Caco-2 (cell line): ENCODE measurements around the gene COG7. TPM values are rescaled to one million over a fixed set of nuclear protein-coding genes. Genes with fewer than 3 reads are reported as not detected.

ENCODE experiments used
- BruUV-seq: library from RNA; stranded (reverse); fragments of 400-500 nt; replicated peaks from 2 replicates; lab custom pipeline; 2021; lab: Mats Ljungman, UMichigan
- CTCF ChIA-PET: fragments of 300-600 bp; sonication (Branson Sonifier 250); formaldehyde crosslinking; loops from one replicate; lab custom pipeline; 2022; ENCODE audit warnings: antibody characterized with exemption; lab: Charles Lee
- POLR2A ChIA-PET: fragments of 300-600 bp; sonication (Branson Sonifier 250); formaldehyde crosslinking; loops from one replicate; lab custom pipeline; 2022; ENCODE audit warnings: antibody characterized with exemption; lab: Charles Lee
- DNase-seq, 2 experiments: peaks; one replicate each; pipeline versions ENCODE4 v3.0.0 to v3.0.0-alpha.2; 2020 to 2022
- H3K27me3 ChIP-seq: replicated peaks from 2 replicates; pipeline ENCODE4 v1.6.0; 2011; ENCODE audit warnings: low read length; ENCODE audit not compliant: control insufficient read depth, insufficient read depth
- H3K36me3 ChIP-seq: 2 replicates; pipeline ENCODE4 v1.5.1; 2011; ENCODE audit warnings: low read length; ENCODE audit not compliant: control insufficient read depth, insufficient read depth
- H3K4me1 ChIP-seq: fragments of 250-450 bp; sonication (Bioruptor Pico); 2 replicates; pipeline ENCODE4 v1.5.1; 2020; ENCODE audit warnings: mild to moderate bottlenecking
- H3K4me3 ChIP-seq: 2 replicates; pipeline ENCODE4 v1.5.1; 2011; ENCODE audit warnings: low read depth, mild to moderate bottlenecking, control low read depth, low read length
- H3K9me3 ChIP-seq: fragments of 250-450 bp; sonication (Bioruptor Pico); 2 replicates; pipeline ENCODE4 v1.5.1; 2020; ENCODE audit warnings: mild to moderate bottlenecking, moderate library complexity
- H3K27ac Mint-ChIP-seq: one replicate; pipeline ENCODE4 v1.8.0; 2022; ENCODE audit warnings: mixed read lengths; ENCODE audit not compliant: unreplicated experiment
- H3K27me3 Mint-ChIP-seq: one replicate; pipeline ENCODE4 v1.8.0; 2022; ENCODE audit warnings: mixed read lengths; ENCODE audit not compliant: insufficient read depth, unreplicated experiment
- H3K36me3 Mint-ChIP-seq: one replicate; pipeline ENCODE4 v1.8.0; 2022; ENCODE audit warnings: mild to moderate bottlenecking, mixed read lengths; ENCODE audit not compliant: insufficient read depth, unreplicated experiment
- H3K4me1 Mint-ChIP-seq: one replicate; pipeline ENCODE4 v1.8.0; 2022; ENCODE audit warnings: low read depth, mixed read lengths; ENCODE audit not compliant: unreplicated experiment
- H3K4me3 Mint-ChIP-seq: one replicate; pipeline ENCODE4 v1.8.0; 2022; ENCODE audit warnings: mild to moderate bottlenecking, moderate library complexity, mixed read lengths; ENCODE audit not compliant: unreplicated experiment
- H3K9me3 Mint-ChIP-seq: one replicate; pipeline ENCODE4 v1.8.0; 2022; ENCODE audit warnings: mixed read lengths; ENCODE audit not compliant: unreplicated experiment
- CTCF ChIP-seq, 2 experiments: fragments of 200-600 bp in 1 of 2; IDR thresholded peaks; 1 replicate in 1 of 2; 2 replicates in 1 of 2; pipeline versions ENCODE4 v1.5.1 to v1.8.0; 2011 to 2022; ENCODE audit warnings: antibody characterized with exemption in 1 of 2, control low read depth in 1 of 2, inconsistent platforms in 1 of 2, low read depth in 1 of 2, low read length in 1 of 2, mild to moderate bottlenecking in 1 of 2, moderate library complexity in 1 of 2; ENCODE audit not compliant: insufficient read depth in 1 of 2, severe bottlenecking in 1 of 2, unreplicated experiment in 1 of 2
- intact Hi-C: fragments of 100-400 bp; cut with micrococcal nuclease; formaldehyde crosslinking; loops from one replicate; pipeline ENCODE4 v1.10.0; 2022; ENCODE audit not compliant: unreplicated experiment
- total RNA-seq: library from RNA; stranded (reverse); gene quantifications from 2 replicates; pipeline ENCODE4 v1.2.3, GENCODE V29; 2022

The COG7 gene
- total RNA-seq, 1 experiment from 2014 or later, result 12.4 TPM

GRCh38 chr16:23491490-23492391 lies 38.8 kb upstream of the COG7 start:
- Mint-ChIP-seq H3K9me3 (no peaks in the 10 kb centered on the region), H3K36me3 (peaks cover 61% of the 10 kb centered on the region), H3K27me3 (no peaks in the 10 kb centered on the region), H3K4me3 (no peak overlapping the region), H3K27ac (no peak overlapping the region), H3K4me1 (no peaks in the 10 kb centered on the region)
- no peaks in the 10 kb centered on the region for H3K27me3 ChIP-seq
- H3K4me3 ChIP-seq, result no peak overlapping the region
- no peaks in the 10 kb centered on the region for H3K9me3 ChIP-seq
- no peak for DNase-seq
- ChIA-PET CTCF (interaction anchor here (0.7 kb wide), 1 partner anchor 13 kb away, joined by 6 read pairs; no protein-coding TSS in a partner anchor), POLR2A (no interaction called here)
- no peak for TF ChIP-seq CTCF (IDR thresholded peaks at IDR 0.05; ENCODE audit: insufficient read depth in 1 of 2, low read depth in 1 of 2, low read length in 1 of 2, severe bottlenecking in 1 of 2, unreplicated experiment in 1 of 2)
- intact Hi-C loops, result no loop called here
- no TSS peak for BruUV-seq
- peaks cover 5% of the 10 kb centered on the region; the same call in 1 of the 2 replicates for H3K4me1 ChIP-seq
- H3K36me3 ChIP-seq, result peaks cover 3% of the 10 kb centered on the region

- H3K4me3 ChIP-seq, result no peak overlapping the region
- H3K9me3 Mint-ChIP-seq, result no peaks in the 10 kb centered on the region
These were observed 33.5 kb upstream of the COG7 start for GRCh38 chr16:23486480-23486879.

GRCh38 chr16:23485841-23486240 lies 32.9 kb upstream of the COG7 start:
- peaks cover 64% of the 10 kb centered on the region for H3K36me3 Mint-ChIP-seq
- POLR2A ChIA-PET, result no interaction called here
- peaks cover 4% of the 10 kb centered on the region for H3K36me3 ChIP-seq

More at GRCh38 chr16:23486480-23486879, 33.5 kb upstream of the COG7 start:
- intact Hi-C loops, result no loop called here
- POLR2A ChIA-PET, result no interaction called here
- no peaks in the 10 kb centered on the region for H3K9me3 ChIP-seq
- H3K4me1 Mint-ChIP-seq, result no peaks in the 10 kb centered on the region
- no peak for DNase-seq
- no peak overlapping the region for H3K4me3 Mint-ChIP-seq
- no peak for TF ChIP-seq CTCF (IDR thresholded peaks at IDR 0.05; ENCODE audit: insufficient read depth in 1 of 2, low read depth in 1 of 2, low read length in 1 of 2, severe bottlenecking in 1 of 2, unreplicated experiment in 1 of 2)
- H3K36me3 ChIP-seq, result peaks cover 4% of the 10 kb centered on the region
- no TSS peak for BruUV-seq
- H3K4me1 ChIP-seq, result no peaks in the 10 kb centered on the region
- H3K27me3 ChIP-seq, result no peaks in the 10 kb centered on the region
- H3K27me3 Mint-ChIP-seq, result no peaks in the 10 kb centered on the region
- peaks cover 66% of the 10 kb centered on the region for H3K36me3 Mint-ChIP-seq
- CTCF ChIA-PET, result no interaction called here
- H3K27ac Mint-ChIP-seq, result no peak overlapping the region

More at GRCh38 chr16:23485841-23486240, 32.9 kb upstream of the COG7 start:
- CTCF ChIA-PET, result no interaction called here
- TF ChIP-seq CTCF (IDR thresholded peaks at IDR 0.05; ENCODE audit: insufficient read depth in 1 of 2, low read depth in 1 of 2, low read length in 1 of 2, severe bottlenecking in 1 of 2, unreplicated experiment in 1 of 2), result no peak
- Histone ChIP-seq H3K9me3 (no peaks in the 10 kb centered on the region), H3K4me1 (no peaks in the 10 kb centered on the region), H3K27me3 (no peaks in the 10 kb centered on the region), H3K4me3 (no peak overlapping the region)
- no peaks in the 10 kb centered on the region for H3K4me1 Mint-ChIP-seq
- no peaks in the 10 kb centered on the region for H3K27me3 Mint-ChIP-seq
- BruUV-seq, result no TSS peak
- H3K9me3 Mint-ChIP-seq, result no peaks in the 10 kb centered on the region
- no peak for DNase-seq
- H3K27ac Mint-ChIP-seq, result no peak overlapping the region
- no peak overlapping the region for H3K4me3 Mint-ChIP-seq
- intact Hi-C loops, result no loop called here
